Endothelial cell of hepatic sinusoid (primary cell): ENCODE results near the gene TRMU.
"Not testable (repeated sequence)": the region's sequence is repeated elsewhere in the genome, so short reads cannot be mapped to it uniquely, and the experiment has no call there.

Source experiments
- in situ Hi-C: cut with HindIII; loops from 2 replicates; pipeline ENCODE4 v1.10.0; 2017; ENCODE audit warnings: low sequenced_read_pairs

TRMU gene

GRCh38 chr22:46381731-46382130, 46.2 kb downstream of the TRMU start:
- in situ Hi-C loops = no loop called here

GRCh38 chr22:46382524-46382923, 47.0 kb downstream of the TRMU start:
- in situ Hi-C loops = no loop called here

- in situ Hi-C loops = no loop called here
Measured at GRCh38 chr22:46386312-46386711, 50.8 kb downstream of the TRMU start.

- in situ Hi-C loops = no loop called here
Measured at GRCh38 chr22:46387748-46388147, 52.2 kb downstream of the TRMU start.

GRCh38 chr22:46388647-46389046, 53.1 kb downstream of the TRMU start:
- in situ Hi-C loops = no loop called here

GRCh38 chr22:46389081-46389480, 53.6 kb downstream of the TRMU start:
- in situ Hi-C loops = no loop called here

- in situ Hi-C loops = no loop called here
Measured at GRCh38 chr22:46390105-46390651, 54.7 kb downstream of the TRMU start.

- in situ Hi-C loops = no loop called here
Measured at GRCh38 chr22:46390652-46391301, 55.3 kb downstream of the TRMU start.

GRCh38 chr22:46391486-46392136, 56.1 kb downstream of the TRMU start:
- in situ Hi-C loops = no loop called here

GRCh38 chr22:46392137-46392844, 56.8 kb downstream of the TRMU start:
- in situ Hi-C loops = no loop called here

- in situ Hi-C loops = no loop called here
Measured at GRCh38 chr22:46393873-46394272, 58.4 kb downstream of the TRMU start.

GRCh38 chr22:46394622-46395021, 59.1 kb downstream of the TRMU start:
- in situ Hi-C loops = no loop called here

- in situ Hi-C loops = no loop called here
Measured at GRCh38 chr22:46395145-46395544, 59.6 kb downstream of the TRMU start.

GRCh38 chr22:46397049-46397448, 61.5 kb downstream of the TRMU start:
- in situ Hi-C loops = not testable (repeated sequence)

- in situ Hi-C loops = no loop called here
Measured at GRCh38 chr22:46397514-46397913, 62.0 kb downstream of the TRMU start.

- in situ Hi-C loops = no loop called here
Measured at GRCh38 chr22:46397951-46398350, 62.4 kb downstream of the TRMU start.

GRCh38 chr22:46399251-46400024, 63.9 kb downstream of the TRMU start:
- in situ Hi-C loops = no loop called here

- in situ Hi-C loops = no loop called here
Measured at GRCh38 chr22:46401370-46401769, 65.9 kb downstream of the TRMU start.

GRCh38 chr22:46402505-46402904, 67.0 kb downstream of the TRMU start:
- in situ Hi-C loops = no loop called here

GRCh38 chr22:46403880-46404279, 68.4 kb downstream of the TRMU start:
- in situ Hi-C loops = not testable (repeated sequence)

GRCh38 chr22:46405901-46406300, 70.4 kb downstream of the TRMU start:
- in situ Hi-C loops = no loop called here
